Activated CD4-positive, alpha-beta T cell treated with anti-CD3 and anti-CD28 coated beads for 24 hours (primary cell): ENCODE data around the gene IL3.

Experiments
- DNase-seq, 2 donors: peaks; one replicate each; pipeline ENCODE4 v3.0.0-alpha.2; 2020; ENCODE audit warnings: low read depth in 2 of 2

IL3 gene

GRCh38 chr5:132072528-132072927 is 12.1 kb downstream of the IL3 start:
- no peak for DNase-seq

DNA sequence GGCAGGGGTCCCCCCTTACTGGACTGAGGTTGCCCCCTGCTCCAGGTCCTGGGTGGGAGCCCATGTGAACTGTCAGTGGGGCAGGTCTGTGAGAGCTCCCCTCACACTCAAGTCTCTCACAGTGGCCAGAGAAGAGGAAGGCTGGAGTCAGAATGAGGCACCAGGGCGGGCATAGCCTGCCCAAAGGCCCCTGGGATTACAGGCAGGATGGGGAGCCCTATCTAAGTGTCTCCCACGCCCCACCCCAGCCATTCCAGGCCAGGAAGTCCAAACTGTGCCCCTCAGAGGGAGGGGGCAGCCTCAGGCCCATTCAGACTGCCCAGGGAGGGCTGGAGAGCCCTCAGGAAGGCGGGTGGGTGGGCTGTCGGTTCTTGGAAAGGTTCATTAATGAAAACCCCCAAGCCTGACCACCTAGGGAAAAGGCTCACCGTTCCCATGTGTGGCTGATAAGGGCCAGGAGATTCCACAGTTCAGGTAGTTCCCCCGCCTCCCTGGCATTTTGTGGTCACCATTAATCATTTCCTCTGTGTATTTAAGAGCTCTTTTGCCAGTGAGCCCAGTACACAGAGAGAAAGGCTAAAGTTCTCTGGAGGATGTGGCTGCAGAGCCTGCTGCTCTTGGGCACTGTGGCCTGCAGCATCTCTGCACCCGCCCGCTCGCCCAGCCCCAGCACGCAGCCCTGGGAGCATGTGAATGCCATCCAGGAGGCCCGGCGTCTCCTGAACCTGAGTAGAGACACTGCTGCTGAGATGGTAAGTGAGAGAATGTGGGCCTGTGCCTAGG is 13.0 kb downstream of the IL3 start, which contains the start of gene CSF2:
TSS of gene CSF2 (plus strand) at position 559 of the 783 bp plus-strand sequence. CDS start at position 594, 35 bp downstream.
- no peak for DNase-seq

DNA sequence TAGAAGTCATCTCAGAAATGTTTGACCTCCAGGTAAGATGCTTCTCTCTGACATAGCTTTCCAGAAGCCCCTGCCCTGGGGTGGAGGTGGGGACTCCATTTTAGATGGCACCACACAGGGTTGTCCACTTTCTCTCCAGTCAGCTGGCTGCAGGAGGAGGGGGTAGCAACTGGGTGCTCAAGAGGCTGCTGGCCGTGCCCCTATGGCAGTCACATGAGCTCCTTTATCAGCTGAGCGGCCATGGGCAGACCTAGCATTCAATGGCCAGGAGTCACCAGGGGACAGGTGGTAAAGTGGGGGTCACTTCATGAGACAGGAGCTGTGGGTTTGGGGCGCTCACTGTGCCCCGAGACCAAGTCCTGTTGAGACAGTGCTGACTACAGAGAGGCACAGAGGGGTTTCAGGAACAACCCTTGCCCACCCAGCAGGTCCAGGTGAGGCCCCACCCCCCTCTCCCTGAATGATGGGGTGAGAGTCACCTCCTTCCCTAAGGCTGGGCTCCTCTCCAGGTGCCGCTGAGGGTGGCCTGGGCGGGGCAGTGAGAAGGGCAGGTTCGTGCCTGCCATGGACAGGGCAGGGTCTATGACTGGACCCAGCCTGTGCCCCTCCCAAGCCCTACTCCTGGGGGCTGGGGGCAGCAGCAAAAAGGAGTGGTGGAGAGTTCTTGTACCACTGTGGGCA is 13.8 kb downstream of the IL3 start:
- DNase-seq: no peak

DNA sequence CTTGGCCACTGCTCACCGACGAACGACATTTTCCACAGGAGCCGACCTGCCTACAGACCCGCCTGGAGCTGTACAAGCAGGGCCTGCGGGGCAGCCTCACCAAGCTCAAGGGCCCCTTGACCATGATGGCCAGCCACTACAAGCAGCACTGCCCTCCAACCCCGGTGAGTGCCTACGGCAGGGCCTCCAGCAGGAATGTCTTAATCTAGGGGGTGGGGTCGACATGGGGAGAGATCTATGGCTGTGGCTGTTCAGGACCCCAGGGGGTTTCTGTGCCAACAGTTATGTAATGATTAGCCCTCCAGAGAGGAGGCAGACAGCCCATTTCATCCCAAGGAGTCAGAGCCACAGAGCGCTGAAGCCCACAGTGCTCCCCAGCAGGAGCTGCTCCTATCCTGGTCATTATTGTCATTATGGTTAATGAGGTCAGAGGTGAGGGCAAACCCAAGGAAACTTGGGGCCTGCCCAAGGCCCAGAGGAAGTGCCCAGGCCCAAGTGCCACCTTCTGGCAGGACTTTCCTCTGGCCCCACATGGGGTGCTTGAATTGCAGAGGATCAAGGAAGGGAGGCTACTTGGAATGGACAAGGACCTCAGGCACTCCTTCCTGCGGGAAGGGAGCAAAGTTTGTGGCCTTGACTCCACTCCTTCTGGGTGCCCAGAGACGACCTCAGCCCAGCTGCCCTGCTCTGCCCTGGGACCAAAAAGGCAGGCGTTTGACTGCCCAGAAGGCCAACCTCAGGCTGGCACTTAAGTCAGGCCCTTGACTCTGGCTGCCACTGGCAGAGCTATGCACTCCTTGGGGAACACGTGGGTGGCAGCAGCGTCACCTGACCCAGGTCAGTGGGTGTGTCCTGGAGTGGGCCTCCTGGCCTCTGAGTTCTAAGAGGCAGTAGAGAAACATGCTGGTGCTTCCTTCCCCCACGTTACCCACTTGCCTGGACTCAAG is 14.6 kb downstream of the IL3 start:
- no peak for DNase-seq

DNA sequence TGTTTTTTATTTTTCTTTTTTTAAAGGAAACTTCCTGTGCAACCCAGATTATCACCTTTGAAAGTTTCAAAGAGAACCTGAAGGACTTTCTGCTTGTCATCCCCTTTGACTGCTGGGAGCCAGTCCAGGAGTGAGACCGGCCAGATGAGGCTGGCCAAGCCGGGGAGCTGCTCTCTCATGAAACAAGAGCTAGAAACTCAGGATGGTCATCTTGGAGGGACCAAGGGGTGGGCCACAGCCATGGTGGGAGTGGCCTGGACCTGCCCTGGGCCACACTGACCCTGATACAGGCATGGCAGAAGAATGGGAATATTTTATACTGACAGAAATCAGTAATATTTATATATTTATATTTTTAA is 15.2 kb downstream of the IL3 start:
- no peak for DNase-seq

GRCh38 chr5:132076202-132076830 is 15.9 kb downstream of the IL3 start:
- DNase-seq: no peak

GRCh38 chr5:132076983-132077382 is 16.5 kb downstream of the IL3 start:
- no peak for DNase-seq

DNA sequence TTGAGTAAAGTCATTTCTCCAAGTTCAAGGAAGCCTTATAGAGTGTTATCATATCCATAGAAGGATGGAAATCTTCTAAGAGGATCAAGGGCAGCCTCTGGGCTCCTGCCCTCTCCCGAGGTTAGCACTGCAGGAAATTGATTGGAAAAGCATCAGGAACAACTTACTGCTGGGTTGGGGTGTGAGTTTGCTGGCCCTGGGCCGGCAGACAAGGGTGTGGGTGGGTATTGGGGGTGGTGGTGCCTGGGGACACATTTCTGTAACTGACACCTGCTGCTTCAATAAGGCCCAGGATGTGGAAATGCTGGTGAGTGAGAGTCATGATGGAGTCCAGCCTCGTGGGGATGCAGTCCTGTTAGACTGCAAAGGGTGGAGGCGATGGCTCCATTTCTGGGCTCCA is 18.6 kb downstream of the IL3 start:
- no peak for DNase-seq

- no peak for DNase-seq
These were observed 19.2 kb downstream of the IL3 start for GRCh38 chr5:132079619-132080018.

- DNase-seq: no peak
These were observed 20.1 kb downstream of the IL3 start for GRCh38 chr5:132080595-132080994.

DNA sequence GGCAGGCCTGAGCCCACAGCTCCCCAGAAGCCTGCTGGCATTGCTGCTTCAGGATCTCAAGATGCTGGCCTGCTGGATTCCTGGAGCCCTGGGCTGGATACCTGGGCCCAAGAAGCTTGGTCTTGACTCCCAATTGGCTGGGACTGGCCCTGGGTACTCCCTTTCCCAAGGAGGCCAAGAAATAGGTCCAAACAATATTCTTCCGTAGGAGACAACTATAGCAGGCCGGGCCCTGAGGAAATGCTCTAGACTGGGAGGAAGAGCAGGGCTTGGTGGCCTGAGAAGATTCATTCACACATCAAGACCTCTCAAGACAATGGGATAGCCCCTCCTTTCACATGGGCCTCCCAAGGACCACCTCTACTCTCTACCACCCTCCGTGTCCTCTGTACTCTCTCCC is 21.0 kb downstream of the IL3 start:
- DNase-seq: no peak

- DNase-seq: no peak
These were observed 22.0 kb downstream of the IL3 start for GRCh38 chr5:132082329-132083023.

DNA sequence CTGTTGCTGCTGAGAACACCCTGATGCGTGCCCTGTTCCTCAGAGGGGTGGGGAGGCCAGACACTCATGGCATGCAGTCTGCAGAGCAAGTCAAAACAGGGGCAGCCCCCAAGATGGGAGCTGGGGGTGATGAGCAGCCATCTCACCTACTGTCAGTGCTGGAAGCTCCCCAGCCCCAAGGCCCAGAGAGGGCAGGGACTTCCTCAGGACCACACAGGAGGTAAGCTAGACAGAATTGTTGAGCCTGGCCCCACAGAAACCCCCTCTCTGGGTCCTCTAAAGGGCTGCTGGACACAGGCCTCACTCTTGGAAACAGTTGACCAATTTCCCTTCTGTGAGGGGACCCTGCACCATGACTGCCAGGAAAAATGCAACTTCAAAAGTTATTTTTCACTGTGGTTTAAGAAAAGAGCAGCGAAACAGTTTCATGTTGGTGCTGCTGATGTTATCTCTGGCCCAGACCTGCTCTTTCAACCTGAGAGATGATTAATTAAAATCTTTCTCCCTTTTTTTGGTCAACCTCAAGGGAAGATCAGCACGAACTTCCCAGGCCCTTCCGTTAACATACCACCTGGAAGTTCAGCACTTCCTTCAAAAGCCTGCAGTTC is 22.7 kb downstream of the IL3 start:
- DNase-seq: no peak

GRCh38 chr5:132085686-132086085 is 25.2 kb downstream of the IL3 start:
- DNase-seq: no peak

DNA sequence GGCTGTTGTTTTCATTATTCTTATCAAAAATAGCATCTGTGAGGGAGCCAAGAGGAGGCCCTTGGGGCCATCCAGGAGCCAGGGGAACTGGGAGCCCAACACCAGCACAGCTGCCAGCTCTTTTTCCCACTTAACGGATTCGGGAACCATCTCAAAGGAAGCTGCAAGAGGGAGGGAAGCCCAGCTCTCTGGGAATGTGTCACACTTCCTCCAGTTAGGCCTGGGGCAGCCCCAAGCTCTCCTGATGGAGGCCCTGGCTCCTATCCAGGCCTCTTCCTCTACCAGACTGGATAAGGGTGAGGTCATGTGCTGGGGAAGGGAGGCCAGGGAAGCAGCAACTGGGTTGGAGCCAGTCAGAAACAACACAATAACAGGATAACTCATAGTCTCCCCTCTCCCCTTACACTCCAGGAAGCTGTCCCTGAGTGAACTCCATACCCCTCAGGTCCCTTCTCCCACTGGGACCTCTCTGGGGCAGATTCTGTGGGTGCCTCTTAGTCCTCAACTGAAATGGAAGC is 25.9 kb downstream of the IL3 start:
- no peak for DNase-seq

DNA sequence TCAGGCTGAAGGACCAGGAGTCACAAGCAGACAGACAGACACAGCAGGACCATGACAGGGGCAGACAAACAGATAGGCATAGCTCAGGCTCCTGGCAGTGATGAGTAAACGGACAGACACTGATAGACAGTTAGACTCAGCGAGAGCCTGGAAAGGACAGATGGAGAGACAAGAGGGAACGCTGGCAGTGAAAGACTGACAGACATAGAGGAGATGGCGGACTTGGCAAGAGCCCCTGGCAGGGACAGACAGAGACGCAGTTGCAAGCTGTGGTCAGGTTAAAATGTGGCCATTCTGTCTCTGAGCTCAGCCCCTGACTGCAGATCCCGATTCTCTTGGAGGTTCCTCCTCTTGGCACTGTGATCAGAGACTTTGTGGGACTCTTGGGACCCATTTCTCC is 26.7 kb downstream of the IL3 start:
- no peak for DNase-seq

DNA sequence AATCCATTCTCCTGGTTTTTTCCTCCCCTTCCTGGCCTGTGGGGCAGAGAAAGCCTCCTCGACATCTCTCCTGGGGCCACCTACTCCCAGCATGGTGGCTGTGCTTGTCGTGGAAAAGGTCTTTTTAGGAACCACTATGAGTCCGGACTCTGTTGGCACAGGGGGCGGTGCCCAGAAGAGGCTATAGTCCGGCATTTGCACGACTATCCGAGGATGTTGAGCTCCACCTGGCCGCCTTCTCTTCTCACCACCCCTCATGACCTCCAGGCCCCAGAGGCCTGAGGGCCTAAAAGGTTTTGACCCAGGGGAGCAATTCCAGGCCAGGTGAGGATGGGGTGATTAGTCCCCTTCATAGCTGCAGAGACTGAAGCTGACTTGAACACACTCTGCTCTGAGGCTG is 27.2 kb downstream of the IL3 start:
- DNase-seq: no peak

DNA sequence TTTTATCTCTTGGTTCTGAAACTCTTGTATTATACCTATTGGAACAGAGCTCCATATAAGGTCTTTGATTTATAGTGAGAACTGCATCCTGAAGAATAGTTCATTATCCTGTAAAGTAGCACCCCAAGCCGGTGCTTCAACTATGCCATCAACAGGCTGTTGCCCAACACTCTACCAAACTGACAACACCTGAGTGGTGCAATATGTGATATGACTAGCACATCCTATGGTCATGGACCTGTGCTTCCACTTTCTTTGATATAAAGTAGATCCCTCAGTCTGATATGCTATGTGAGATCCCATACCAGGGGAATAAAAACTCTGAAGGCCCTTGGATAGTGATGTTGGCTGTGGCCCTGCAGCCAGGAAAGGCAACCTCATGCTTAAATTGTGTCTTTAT is 28.9 kb downstream of the IL3 start:
- DNase-seq: no peak

DNA sequence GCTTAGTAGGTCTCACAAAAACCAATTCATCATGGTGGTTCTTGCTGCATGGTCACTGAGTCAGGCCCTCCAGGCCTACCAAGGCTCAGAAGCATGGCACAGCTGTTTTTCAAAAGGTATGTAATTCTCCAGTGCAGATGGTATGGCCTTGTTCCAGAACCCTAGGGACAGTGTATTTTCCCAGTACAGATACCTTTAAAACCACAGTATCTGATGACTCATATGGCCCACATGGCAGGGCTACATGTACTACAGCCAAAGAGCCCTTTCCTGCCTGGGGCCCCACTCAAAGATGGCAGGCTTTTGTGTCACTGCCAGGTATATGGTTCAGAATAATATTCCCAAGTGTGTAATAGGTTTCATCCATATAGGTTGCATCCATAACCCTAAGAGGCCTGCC is 29.7 kb downstream of the IL3 start:
- DNase-seq: no peak

DNA sequence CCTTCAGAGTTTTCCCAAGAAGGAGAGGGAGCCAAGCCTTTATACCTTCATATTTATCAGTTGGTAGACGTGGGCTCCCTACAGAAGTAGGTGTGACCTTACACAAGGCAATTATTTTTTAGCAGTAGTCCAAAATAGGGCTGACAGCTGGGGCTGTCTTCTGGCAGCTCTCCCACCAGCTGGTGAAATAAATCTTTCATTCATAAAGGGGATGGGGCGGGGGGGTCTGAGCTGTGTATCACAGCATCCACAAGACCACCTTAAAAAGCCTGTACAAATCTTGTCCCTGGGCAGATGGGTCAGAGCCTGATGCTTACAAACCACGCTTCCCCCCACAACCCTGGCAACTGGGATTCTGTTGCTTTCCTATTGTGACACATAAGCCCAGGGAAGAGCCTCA is 32.8 kb downstream of the IL3 start:
- DNase-seq: no peak
